GM18507 (cell line): ENCODE measurements around the gene C21orf58.

ENCODE experiments used
- DNase-seq: peaks from one replicate; pipeline ENCODE4 v3.0.0; 2011; ENCODE audit warnings: low read depth; ENCODE audit not compliant: insufficient read length; ENCODE audit errors: extremely low spot score
- FAIRE-seq: peaks from 2 replicates; lab custom pipeline; 2011; peaks lifted over from hg19 to GRCh38; lab: Jason Lieb, UNC

The C21orf58 gene

DNA sequence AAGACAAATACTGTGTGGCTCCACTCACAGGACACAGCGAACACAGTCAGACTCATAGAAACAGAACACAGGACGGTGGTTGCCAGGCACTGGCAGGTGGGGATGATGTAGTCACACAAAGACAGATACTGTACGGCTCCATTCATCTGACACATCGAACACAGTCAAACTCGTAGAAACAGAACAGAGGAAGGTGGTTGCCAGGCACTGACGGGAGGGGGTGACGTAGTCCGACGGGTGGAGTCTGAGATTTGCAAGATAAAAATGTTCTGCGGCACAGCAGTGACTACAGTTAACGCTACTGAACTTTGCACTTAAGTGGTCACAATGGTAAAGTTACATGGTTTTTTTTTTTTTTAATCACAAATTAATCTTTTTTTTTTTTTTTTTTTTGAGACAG, 18.7 kb downstream of the C21orf58 start:
- FAIRE-seq, result no peak
- DNase-seq, result no peak

DNA sequence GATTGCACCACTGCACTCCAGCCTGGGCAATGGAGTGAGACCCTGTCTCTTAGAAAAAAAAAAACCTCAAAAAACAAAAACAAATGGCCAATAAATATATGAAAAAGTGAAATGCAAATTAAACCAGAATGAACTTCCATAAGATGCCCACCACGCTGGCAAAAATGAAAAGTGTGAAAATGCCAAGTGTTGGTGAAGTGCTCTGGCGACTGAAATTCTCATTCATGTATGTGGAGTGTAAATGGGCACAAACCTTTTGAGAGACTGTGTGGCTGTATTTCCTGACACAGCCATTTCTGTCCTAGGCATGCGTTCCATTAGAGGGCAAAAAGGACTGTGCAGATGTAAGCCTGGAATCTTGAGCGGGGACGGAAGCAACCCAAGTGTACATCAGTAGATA, 19.2 kb downstream of the C21orf58 start:
- no peak for DNase-seq
- no peak for FAIRE-seq

DNA sequence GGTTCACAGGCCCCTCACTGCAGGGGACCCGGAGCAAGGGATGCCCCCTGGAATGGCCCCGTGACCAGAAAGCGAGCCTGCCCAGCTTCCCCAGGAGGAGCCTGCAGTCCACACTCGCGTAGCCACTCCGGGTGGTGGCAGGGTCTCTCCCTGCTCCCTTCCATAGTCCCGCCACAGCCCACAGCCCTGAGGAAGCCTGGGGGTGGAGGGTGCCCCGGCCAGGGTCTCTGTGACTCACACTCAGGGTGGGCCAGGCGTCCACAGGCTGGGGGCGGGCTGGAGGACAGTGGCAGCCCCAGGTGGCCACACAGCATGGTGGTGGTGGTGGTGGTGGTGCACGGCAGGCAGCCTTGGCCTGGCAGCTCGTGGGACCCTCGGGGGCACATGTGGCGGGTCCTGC, 21.9 kb downstream of the C21orf58 start:
- no peak for FAIRE-seq

DNA sequence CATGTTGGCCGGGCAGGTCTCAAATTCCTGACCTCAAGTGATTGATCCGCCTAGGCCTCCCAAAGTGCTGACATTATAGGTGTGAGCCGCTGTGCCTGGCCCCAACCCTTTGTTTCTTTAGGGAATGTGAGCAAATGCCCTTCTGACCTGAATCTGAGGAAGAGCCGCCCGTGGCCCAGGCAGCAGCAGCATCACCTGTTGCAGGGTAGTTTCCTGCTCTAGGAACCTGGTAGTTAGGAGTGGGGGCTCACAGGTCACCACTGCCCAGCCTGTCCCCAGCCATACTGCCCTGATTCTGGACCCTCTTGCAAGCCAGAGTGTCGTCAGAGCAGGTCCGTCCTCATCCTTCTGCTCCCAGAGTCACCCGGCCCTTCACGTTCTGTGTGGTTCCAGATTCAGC, 24.5 kb downstream of the C21orf58 start:
- DNase-seq (no peak), FAIRE-seq (no peak)

More for the DNA sequence above, 21.9 kb downstream of the C21orf58 start:
- DNase-seq, result no peak

DNA sequence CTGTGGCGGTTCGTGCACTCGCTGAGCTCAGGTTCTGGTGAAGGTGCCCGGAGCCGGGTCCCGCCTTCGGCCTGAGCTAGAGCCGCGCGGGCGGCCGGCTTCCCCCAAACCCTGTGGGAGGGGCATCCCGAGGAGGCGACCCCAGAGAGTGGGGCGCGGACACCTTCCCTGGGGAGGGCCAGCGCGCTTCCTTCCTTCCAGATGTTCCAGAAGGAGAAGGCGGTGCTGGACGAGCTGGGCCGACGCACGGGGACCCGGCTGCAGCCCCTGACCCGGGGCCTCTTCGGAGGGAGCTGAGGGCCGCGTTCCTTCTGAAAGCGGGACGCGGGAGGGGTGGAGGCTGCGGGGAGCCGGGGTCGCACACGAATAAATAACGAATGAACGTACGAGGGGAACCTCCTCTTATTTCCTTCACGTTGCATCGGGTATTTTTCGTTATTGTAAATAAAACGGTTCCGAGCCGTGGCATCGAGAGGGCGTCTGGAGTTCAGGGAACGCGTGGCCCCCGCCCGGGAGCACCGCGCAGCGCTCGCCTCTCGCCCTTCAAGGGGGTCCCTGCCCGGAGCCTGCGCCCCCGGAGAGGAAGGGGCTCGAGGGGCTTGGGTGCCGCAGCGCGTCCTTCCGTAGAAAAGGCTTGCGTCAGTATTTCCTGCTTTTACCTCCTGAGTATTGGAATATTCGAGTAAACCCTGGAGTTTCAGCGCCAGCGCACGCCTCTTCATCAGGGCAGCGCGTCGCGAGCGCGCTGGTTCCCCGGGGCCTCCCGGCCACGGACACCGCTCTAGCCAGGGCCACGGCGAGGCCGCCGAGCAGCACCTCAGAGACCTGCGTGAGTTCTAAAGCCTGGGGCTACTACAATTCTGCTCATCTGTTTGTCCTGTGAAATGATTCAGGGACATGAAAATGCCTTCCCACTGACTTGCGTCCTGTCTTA, 26.1 kb downstream of the C21orf58 start:
- FAIRE-seq, result no peak
- DNase-seq, result no peak

DNA sequence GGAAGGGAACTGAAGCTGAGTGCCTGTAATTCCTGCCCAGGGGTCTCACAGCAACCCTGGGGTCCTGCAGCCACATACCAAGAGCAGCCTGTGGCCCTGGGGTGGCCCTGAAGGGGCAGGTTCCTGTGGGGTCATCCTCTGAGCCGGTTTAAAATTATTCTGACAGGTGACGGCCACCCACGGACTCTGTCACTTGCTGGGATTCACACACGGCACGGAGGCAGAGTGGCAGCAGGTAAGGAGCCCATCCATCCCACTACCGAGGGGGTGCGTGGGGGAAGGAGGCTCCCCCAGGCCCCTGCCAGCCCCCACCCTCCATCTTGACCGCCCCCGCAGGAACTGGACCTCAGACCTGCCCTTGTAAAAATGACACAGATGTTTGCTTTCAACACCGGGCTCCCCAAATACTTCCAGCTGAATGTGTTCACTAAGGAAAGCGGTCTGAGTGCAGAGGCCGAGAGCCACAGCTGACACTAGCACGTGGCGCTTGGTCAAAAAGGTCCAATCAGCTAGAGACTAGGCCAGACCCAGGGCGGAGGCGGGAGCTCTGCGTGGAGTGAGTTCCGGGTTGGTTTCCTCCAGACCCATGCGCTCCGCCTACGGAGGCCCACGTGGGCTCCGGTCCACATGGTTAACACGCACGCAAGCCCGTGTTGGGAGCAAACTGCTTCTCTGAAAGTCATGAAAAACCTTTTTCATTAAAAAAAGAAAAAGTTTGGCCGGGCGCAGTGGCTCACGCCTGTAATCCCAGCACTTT, 27.5 kb downstream of the C21orf58 start:
- FAIRE-seq (no peak), DNase-seq (no peak)

DNA sequence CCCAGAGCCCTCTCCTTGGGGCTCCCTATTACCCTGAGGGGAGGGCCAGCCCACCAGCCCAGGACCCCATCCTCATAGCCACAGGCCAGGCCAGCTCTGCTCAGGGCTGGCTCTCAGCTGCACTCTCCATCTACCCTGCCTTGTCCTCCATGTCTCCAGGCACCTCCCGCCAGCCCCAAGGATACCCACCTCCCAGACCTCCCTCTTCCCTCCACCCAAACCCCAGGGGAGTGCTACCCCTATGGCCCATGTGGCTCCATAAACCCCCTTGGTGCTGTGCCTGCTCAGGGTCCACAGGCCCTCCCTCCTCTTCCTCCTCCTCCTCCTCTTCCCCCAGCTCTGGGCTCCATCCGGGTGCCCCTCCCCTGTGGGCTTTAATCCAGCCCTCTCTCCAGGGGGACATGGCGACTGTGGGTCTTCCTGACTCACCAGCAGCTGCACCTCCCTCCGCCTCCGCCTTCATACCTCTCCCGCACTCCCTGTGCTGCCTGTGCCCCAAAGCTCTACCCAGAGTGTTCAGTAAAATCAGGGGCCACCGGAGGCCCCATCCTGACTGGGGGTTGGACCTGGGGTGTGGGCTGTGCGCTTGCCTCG, 28.4 kb downstream of the C21orf58 start:
- no peak for FAIRE-seq
- no peak for DNase-seq

DNA sequence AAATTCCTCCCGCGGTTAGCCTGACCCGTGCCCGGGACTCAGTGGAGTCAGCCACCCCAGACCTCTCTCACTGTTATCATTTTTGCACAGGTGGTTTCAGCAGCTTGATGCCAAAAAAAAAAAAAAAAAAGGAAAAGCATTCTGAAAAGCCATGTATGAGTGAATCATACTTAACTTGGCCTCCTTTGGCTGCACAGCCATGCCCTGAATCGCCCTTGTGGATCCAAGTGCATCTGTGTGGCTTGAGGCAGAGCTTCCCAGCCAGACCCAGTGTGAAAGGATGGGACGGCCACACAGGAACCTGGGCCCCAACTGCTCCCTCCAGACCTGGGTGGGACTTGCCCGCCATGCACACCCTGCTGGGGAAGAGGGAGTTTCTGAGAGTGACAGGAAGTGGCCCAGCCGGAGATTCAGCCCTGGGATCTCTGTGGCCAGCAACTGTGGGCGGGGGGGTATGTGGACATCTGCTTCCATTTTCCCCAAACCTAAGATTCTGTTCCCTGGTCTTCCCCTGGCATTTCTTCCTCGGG, 29.0 kb downstream of the C21orf58 start:
- no peak for DNase-seq

DNA sequence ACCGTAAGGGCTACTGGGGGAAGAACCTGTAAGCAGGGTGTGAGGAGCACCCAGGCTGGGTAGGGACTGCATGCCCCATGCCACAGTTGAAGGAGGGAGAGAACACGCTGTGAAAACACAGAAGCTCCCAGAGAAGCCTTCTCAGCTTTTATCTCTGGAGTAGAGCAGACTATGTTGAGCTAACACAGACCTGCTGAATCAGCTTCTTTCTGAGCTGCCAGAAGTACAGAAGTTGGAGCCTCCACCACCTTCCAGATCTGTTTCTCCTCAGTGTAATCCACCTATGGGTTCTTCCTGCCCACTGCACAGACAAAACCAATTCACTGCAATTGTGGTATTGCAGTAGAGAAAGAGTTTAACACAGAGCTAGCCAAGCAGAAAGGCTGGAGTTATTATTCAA, 32.1 kb downstream of the C21orf58 start:
- FAIRE-seq (no peak), DNase-seq (no peak)

More for the DNA sequence above, 29.0 kb downstream of the C21orf58 start:
- FAIRE-seq, result no peak

DNA sequence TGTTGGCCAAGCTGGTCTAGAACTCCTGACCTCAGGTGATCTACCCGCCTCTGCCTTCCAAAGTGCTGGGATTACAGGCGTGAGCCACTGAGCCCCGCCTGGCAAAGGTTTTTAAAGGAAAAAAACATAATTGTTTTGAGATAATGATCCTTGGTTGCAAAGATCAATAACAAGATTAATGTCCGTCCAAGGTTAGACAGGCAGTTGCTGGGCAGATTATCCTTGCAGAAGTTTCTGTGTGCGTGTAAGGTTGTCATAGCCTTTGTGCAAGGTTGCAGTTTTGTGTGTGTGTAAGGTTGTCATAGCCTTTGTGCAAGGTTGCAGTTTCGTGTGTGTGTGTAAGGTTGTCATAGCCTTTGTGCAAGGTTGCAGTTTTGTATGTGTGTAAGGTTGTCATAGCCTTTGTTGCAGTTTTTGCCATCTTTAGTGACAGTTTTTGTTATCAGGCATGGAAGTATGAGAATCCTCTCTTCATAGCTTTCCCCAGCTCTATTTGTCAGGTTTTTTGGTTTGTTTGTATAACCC, 34.0 kb downstream of the C21orf58 start:
- FAIRE-seq (no peak), DNase-seq (no peak)

DNA sequence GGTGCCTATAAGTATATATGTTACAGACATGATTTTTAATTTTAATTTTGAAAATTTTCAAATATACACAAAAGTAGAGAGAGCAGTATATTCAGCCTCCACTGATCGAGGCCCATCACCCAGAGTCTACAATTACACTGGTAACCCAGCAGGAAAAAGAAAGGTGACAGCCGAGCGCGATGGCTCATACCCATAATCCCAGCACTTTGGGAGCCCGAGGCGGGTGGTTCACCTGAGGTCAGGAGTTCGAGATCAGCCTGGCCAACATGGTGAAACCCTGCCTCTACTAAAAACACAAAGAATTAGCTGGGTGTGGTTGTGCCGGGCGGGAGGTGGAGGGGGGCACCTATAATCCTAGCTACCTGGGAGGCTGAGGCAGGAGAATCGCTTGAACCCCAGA, 36.1 kb downstream of the C21orf58 start:
- no peak for FAIRE-seq
- no peak for DNase-seq

DNA sequence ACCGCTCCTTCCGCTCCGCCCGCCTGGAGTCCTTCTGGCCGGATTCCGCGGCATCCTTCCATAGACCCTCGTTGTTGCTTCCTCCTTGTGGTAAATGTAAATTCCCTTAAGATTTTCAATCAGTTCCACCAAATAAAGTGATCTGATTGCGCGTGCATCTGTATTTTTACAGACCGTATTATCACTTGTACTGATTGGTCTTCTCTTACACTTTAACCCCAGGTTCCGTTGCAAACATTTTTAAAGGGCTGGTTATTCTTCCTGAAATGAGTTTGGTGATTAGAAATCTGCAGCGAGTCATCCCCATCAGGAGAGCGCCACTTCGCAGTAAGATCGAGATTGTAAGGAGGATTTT, 37.0 kb downstream of the C21orf58 start:
- DNase-seq, result peak; percentile 20
- no peak for FAIRE-seq

DNA sequence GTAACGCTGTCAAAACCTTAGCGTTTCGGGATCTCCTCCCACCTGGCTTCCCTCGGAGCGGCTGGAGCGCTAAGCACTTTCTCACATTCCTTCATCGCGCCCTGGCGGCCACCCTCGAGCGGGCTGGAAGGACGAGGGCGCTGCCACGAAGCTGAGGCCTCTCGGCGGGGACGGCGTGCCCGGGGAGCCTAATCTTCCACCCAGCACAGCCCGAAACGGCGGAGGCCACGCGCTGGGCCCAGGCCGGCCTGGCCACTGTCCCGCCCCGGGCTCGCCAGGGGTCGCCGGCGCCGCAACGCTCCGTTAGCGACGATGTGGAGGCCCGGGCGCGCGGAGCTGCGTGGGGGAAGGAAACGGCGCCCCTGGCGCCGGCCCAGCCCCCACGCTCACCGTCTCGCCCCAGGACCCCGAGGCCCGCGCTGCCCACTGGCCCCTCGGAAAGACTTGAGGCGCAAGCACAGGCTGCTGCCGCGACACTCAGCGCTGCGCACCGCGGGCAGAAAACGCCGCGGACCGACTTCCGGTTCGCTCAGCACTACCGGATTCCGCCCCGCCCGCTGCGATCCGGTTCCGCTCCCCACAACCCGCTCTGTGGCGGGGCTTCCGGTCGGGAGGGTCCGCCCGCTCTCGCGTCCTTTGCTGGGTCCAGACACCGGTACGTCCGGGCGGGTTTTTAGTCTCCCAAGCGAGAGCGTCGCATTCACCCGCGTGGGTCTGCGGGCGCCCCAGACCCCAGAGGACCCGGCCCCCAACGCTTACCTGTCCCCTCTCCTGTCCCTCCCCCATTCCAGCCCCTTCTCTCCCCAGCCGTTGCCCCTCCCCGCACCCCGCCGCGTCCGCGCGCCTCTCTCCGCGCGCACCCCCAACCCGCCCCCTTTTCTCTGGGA, 37.7 kb downstream of the C21orf58 start, which contains the start of gene YBEY:
Gene YBEY (plus strand): TSS at position 582 of the 887 bp plus-strand sequence. CDS start 572 bp downstream, outside the sequence.
- peak; percentile 92 for DNase-seq
- FAIRE-seq, result peak; percentile 79

DNA sequence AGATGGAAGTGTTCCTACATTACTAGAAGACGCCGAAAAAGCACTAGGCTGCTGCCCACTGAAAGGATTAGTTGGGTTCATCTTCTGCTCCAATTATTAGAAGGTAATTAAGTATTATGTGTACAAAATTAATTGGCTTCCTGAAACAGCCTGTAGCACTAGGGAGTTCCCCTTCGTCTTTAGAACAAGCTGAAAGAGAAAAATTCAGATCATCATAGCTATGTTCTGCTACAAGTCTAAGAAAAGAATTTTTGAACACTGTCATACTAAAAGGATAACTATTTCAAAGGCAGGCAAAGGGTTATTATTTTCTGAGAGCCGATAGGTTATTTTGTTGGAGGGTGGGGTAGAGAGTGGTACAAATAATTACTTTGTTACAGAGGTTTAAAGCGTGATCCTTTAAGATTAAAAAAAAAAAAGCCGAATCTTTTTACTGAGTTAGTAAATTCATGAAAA, 38.4 kb downstream of the C21orf58 start, which contains the start of gene MCM3AP:
Gene MCM3AP (minus strand): TSS at position 406 of the 456 bp plus-strand sequence. CDS start 325 bp downstream, at position 81.
- FAIRE-seq (no peak), DNase-seq (no peak)

DNA sequence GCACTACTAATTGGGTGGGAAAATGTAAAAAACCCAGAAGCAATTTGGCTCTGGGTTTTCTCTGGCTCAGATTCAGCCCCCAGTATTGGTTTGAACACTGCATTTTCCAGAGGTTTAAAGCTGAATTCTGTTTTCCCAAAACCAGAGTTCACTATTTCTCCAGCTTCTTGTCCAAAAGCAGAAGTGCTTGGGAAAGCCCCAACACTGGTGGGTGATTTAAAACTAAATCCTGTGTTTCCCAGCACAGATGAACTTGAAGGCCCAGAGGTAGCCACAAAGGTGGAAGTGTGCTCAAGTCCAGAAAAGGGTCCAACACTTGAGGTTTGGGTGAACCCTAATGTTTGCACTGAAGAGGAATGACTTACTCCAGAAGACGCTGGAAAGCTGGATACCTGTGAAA, 38.9 kb downstream of the C21orf58 start:
- FAIRE-seq (no peak), DNase-seq (no peak)

DNA sequence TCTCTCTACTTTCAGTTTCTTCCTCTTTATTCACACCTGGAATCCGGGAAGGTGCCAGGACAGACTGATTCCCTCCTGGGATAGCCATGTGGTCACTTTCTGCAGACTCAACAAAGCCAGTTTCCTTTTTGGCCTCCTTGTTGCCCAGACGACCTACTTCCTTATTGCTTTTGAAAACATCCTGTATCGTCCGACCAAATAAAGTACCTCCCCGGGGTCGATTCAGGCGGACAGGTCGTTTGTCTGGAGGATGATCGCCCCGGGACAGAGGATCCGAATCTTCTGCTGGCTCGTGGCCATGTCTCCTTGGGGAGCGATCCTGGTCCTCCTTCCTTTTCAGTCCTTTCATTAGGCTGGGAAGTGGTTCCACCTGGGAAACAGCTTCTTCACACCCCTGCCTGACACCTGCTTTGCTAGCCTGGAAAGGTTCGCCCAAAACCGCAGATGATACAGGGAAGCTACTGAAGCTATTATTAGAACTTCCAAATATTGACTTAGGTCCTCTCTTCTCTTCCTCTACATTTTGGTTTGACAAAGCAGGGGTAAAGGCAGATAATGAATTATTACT, 39.5 kb downstream of the C21orf58 start:
- no peak for DNase-seq
- FAIRE-seq, result no peak

DNA sequence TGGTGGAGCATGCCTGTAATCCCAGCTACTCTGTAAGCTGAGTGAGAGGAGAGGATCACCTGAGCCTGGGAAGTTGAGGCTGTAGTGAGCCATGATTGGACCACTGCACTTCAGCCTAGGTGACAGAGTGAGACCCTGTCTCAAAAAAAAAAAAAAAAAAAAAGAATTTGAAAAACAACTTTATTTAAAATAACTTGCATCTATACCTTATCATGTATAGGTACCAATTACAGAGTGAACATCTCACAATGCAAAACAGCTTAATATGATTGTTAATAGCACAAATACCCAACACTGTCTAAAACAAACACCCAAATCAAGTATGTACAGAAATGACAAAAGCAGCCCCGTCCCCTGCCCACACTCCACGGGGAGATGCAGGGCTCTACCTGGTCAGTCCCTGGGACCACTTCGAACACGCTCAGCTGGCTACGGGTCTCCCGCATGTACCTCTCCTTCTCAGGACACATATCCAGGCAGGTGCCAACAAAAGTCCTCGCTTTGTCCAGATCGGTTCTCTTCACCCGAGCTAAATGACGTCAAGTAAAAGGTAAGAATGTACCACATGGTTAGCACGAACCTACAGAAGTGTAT, 48.8 kb downstream of the C21orf58 start:
- DNase-seq, result no peak
- FAIRE-seq, result no peak

DNA sequence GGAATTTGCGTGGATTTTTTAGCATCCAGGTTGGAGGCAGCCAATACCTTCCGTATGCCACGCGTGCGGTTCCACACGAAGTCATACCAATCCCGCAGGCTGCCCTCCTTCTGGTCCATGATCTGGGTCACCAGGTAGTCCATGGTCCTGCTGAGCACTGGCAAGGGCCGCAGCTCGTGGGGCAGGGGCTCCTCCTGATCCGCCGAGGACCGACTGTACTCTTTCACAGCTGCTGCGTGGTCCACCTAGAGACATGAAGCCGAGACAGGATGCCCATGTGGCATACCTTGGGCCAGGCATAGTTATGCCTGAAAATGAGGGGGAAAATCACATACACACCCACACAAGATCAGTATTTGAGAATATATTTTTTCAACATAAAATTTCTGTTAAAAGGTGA, 50.3 kb downstream of the C21orf58 start:
- FAIRE-seq, result no peak

More for the DNA sequence above, 50.3 kb downstream of the C21orf58 start:
- DNase-seq, result no peak
